AG08396 (cell line): ENCODE results near the gene PRDM1.
A peak's percentile ranks its signal among the peaks of the same experiment; 100 is the strongest.

Source experiments
- DNase-seq: peaks from one replicate; pipeline ENCODE4 v3.0.0; 2012; ENCODE audit warnings: low spot score, mixed read lengths

PRDM1 gene

DNA sequence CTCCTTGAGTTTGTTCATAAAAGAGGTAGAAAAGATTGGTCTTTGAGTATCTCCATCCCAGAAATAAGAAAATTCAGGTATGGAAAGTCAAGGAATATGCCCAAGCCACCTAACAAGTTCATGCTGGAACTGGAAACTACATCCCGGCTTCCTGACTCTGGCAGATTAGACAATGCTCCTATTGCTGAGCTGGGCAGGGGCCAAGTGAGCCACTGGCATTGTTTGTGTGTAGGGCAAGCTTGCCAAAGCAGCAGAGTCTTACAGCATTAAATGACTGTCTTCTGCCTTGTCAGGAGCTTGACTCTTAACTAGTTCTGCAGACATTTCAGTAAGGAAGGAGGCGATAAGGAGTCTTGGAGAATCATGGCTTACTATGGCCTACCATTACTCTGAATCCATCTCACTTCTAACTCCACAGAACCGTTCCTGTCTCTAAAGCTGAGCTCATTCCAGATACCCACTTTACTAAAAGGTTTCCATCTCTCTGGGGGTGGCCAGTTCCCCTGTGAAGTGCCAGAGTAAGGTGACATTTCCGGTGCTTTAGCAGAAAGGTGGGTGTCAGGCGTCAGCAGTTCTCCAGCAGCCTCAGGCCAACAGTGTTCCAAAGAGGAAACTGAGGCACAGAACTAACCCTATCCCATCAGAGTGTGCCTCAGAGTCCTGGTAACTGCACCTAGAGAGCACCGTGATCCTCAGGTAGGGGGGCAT, 30.1 kb downstream of the PRDM1 start:
- no peak for DNase-seq

DNA sequence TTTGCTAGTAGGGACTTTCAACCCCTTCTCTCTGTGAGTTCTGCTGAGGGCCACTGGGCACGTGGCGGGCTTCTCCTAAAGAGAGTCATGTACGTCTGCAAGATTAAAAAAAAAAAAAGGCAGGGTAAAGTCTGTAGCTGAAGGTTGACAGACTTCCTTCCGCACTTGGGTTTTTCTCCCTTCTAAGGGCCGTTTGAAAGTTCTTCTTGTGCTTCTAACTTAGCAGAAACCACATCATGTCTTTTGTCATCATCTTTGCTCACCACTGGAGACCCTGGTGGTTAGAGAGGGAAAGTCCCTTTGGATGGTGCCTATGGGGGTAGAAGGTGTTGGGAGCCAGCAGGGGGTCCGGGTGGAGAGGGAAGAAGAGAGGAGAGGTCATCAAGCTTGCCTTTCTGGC, 31.4 kb downstream of the PRDM1 start:
- DNase-seq = no peak

DNA sequence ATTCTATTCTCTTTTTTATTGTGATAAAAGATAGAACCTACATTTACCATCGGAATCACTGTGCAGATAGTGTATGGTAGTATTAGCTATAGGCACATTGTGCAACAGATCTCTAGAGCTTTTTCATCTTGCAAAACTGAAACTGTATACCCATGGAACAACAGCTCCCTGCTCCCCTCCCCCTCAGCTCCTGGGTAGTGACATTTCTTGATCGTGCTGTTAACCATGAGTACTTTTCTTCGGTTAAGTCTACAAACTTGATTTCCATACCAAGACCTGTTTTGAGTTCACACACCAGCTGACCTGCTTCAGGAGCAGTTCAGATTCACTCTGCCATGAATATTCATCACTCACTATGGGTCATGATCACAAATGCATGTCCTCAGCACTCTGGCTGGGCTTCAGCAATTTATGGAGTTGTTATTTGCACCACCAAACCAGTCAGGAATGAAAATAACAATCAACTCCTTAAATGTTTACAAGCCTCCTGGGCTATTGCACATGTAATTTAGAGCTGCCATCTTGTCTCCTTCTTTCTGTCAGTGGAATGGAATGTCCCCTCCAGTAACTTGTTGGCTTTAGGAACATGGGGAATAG, 32.8 kb downstream of the PRDM1 start:
- no peak for DNase-seq

DNA sequence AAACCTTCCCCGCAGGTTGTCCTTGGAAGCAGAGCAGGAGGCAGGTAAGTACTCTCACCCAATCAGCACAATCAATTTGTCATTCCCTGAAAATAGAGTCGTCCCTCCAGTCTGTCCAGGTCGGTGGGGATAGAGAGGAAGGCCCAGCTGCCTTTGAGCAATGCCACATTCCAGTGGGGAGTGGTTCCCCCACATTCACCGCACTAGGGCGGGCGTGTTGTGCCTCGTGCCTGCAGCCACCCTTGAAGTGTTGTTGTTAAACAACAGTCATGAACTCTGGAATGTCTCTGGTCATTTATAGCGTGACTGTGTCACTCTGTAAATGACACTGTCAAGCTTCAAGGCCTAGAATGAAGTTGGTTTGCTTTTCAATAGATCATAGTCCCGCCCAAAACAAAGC, 33.4 kb downstream of the PRDM1 start:
- no peak for DNase-seq

DNA sequence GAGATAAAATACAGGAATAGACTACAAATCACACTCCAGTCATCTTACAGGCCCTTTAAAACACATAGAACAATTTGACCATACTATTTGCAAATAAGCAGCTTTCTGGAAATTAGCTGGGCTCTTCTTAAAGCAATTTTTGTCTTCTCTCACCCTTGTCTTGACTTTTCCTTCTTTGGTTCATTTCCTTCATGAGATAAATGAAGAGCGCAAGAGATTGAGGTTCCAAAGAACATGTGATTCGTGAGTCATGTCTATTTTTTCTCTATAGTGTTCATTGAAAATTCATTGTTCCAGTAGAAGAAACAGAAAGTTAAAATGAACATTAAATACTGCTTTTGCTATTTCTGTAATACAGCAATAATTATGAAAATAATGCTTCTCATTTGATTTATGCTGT, 33.9 kb downstream of the PRDM1 start:
- no peak for DNase-seq

DNA sequence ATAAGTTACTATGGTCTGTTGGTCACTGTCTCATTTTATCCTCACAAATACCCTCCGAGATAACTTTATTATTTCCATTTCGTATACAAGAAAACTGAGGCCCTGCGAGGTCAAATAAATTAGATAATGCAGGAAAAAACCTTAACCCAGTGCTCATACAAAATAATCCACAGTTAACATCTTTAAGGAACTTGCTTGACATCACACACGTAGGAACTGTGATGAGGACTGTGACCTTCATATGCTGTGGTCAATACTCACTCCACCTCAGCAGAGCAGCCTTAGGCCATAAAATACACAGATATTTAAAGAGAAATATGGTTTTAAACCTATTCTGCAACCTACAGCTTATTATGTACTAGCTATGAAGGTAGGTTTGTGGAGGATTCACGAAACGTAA, 34.3 kb downstream of the PRDM1 start:
- DNase-seq = no peak

DNA sequence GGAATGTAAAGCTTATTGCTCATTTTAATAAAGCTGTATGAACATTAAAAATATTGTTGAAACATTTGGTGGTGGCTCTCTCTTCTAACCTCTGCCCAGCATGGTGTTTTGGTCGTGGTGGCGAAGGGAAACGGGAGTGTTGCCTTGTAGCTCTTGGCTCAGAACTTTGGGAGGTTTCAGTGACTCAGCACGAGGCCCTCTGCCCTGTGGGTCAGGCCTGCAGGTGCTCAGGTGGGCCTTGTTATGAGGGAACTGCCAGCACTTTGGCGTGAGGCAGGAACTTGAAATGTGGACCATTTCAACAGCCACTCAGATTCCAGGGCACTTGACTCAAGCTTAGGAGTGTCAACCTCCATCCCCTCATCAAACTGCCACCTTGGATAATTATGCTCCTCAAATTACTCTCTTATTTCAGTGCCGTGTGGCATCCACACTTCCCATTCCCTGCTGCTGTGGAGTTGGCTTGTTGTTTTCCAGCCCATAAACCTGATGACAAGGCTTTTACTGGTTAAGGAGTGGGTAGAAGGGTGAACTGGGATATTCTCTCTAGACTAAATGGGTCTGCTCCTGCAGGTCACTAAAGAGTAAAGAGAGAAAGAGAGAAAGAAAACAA, 36.3 kb downstream of the PRDM1 start:
- no peak for DNase-seq

DNA sequence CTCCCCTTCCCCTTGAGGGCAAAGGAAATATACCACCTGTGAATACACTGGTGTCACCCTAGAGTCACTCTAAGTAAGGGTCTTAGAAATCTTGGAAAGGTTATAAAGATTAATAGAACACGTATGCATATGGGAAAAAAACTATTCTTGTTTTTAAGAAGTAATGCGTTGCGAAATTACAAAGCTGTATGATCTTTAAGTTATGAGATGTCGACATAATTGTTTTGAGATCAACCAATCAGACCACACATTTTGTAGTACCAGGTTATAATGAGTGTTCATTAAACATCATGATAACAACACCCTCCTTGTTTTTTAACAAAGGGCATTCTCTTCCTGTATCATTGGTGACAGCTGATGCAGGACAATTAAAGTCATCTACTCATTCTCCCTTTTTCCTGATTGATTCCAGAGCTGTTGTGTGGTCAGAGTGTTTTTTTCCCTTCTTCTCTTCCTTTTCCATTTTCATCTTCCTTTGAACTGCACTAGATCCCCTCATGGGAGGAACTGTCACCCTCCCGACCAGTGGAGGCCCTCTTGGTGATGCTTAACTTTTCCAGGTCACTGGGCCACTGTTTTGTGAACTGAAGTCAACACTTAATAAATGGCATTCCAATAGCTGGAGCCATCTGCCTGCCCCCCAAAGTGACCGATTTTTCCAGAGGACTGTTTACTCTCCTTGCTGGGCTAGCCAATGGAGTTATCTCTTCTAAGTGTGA, 37.0 kb downstream of the PRDM1 start:
- no peak for DNase-seq

DNA sequence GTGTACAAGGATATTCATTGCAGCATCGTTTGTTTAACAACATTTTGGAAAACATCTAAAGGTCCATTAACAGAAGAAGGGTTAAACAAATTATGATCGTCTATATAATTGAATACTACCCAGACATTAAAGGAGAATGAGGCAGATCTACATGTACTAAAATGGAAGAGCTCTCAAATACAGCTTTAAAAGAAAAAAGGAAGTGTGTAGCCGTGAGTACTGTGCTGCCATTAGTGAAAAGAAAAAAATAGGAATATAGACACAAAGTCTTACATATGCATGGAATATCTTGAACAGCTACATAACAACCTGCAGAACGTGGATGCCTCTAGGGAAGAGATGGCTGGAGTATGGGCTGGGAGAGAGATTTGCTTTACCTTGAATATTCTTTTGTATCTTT, 37.9 kb downstream of the PRDM1 start:
- DNase-seq = no peak

DNA sequence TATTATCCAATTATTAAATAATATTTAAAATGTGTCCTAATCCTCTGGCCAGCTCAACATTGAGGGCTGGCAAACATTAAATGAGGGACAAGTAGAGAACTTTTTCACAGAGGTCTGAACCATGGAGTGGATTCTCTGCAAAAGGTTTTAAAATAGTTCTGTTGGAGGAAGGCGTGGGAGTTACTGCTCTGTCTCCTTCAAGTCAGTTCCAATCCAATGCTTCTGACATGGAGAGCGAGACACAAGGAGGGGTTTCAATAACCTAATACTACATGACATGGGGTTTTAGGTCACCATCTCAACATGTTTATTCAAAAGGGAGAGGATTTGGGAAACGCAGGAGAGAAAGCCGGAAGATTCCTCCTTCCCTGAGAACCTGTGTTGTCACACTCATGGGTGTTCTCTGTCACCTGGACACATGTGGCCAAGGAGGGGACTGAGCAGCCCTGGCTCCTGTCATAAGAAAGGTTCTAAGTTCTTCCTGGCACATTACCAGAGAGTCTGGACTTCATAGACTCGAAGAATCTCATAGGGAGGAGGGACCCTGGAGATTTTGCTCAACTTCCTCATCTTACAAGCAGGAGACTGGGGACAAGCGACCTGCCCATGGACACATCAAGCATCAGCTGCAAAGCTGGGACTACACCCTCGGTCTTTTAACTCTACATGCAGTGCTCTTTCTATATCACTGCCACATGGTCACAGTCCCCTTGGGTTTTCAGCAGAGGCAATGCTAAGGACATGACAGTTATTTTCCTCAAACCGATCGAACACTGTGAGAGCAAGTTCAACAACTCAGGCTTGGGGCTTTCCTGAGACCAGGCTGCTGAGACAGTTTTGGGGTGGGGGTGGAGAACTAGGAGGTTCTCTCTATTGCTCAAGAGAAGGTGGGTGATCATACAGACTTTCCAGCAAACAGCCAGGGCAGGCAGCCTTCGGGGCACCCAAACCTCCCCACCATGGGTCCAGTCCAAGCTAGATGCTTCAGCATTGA, 38.6 kb downstream of the PRDM1 start:
- no peak for DNase-seq

DNA sequence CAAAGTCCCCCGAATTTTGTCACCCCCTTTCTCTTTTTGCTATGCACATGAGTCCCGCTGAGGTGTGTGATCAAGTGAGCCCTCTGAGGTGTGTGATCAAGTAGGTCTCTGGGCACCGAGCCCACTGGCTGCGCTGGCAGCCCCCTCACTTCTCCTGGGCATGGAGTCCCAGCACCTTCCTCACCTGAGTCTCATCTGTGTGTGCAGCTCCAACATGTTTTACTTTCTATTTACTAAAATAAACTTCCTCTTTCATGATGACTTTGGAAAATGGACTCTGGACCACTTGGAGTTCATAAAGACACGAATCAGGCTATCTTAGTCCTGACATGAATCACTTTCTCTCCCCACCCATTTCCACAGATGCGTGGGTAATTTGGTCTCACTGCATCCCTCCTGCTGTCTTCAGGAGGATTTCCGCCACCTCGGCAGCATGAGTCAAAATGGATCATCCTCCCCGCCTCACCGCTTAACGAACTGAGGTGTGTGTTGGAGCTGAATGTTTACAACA, 39.8 kb downstream of the PRDM1 start:
- DNase-seq = no peak

DNA sequence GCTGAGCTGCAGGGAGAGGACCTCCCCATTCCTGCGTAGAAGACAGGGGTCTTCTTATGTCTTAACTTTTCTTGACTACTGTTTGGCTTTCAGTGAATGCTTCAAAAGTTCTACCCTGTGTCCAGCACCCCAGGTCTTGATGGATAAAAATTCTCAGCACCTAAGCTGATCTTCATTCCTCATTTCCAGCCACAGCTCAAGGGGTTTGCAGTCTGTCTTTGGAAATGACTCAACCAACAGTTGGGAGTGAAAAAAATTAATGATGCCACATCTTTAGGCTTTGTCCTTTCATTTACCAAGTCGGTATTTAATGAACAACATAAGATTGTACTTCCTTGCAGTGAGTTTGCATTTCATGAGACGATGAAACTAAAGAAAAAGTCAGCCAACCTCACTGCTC, 40.3 kb downstream of the PRDM1 start:
- no peak for DNase-seq

DNA sequence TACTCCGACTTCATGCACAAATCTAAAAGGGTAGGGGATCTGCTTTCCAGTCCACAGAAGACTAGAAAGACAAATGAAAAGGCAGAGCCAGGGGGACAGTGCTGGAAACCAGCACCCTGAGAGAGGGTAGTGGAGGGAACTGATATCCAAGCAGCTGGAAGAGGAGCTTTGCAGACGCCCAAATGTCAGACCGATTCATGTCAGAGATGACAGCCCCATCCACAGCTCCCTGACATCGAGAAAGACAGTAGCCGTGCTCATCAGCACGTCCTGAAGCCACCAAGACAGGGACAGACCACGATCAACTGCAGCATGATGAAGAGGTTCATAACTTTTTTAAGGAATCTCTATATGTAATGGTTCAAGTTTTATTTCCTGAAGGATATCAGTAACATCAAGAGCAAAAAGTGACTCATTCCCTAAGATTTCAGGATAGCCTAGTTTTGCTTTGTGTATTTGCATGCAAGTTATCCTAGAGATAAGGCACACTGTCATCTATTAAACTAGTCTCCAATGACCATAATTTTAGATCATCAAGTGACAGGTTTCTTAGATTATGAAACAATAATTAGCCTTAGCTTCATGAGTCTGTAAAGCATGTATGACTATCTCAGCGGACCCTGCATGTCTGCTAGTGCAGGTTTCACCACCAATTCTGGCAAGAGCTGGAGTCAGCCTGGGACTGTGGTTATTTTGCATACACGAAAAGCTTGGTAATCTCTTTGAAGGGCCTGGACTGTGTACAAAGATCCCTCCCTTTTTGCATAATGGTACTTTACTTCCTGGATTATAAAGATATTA, 43.0 kb downstream of the PRDM1 start:
- peak; percentile 71 for DNase-seq

DNA sequence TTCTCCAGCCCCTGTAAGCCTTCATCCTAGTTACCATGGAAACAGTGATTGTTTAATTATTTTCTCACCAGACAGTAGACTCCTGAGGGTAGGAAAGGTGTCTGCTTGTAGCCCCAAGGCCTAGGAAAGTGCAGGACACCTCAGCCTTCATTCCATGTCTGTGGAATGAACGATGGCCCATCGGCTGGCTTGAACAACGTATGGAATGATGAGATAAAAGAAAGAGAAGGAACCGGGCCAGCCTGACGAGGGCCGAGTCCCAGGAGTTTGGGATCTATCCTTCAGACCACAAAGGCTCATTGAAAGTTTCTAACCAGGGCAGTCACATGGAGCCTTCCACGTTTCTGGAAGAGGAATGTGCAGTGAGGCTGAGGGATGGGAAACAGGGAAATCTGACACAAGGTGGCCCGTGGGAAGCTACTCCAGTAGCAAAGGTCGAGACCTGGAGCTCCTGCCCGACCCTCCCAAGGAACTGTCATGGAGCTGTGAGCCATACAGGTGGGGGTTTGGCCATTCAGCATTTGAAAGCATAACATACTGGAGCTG, 46.1 kb downstream of the PRDM1 start:
- no peak for DNase-seq

DNA sequence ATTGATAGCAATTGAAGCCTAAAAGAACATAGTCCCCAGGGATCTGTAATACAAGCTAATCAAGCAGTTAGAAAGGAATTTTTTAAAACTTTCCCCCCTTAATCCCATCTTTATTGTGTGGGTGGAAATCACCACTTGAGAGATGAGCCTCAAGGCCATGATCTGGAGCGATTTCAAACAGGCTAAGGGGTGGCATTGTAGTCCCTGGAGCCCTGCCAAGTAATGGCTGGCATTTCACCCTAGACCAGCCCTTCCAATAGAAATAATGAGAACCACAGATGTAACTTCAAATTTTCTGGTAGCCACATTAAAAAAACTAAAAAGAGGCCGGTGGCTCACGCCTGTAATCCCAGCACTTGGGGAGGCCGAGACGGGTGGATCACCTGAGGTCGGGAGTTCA, 46.9 kb downstream of the PRDM1 start:
- no peak for DNase-seq

DNA sequence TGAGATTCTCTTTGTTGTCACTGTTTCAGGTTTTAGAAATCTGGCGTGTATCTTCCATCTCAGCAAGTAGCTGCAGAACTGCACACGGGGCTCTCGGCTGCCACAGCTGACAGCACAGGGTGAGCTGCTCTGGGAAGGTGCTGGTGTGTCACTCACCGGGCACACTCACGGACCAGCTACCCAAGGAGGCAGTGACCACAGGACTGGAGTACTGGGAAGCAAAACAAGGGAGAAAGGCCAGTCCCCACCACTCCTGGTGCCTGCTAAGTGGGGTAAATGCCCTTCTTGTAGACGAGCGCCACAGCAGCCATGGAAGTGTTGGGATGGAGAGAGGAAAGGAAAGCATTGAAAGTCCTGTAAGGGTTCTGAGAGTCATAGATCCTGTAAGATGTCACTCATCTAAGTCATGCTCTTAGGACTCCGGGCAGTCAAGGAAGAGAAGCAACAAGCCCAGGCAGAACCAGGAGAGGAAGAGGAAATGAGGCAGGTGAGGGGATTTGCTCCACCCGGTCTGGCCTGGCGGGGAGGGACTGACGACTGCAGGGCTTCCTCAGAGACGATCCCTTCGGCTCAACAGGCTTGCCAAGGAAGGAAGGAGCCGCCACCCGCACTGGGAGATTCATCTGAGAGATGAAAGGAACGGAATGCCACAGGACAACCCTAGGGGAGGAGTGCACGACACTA, 48.1 kb downstream of the PRDM1 start:
- no peak for DNase-seq

DNA sequence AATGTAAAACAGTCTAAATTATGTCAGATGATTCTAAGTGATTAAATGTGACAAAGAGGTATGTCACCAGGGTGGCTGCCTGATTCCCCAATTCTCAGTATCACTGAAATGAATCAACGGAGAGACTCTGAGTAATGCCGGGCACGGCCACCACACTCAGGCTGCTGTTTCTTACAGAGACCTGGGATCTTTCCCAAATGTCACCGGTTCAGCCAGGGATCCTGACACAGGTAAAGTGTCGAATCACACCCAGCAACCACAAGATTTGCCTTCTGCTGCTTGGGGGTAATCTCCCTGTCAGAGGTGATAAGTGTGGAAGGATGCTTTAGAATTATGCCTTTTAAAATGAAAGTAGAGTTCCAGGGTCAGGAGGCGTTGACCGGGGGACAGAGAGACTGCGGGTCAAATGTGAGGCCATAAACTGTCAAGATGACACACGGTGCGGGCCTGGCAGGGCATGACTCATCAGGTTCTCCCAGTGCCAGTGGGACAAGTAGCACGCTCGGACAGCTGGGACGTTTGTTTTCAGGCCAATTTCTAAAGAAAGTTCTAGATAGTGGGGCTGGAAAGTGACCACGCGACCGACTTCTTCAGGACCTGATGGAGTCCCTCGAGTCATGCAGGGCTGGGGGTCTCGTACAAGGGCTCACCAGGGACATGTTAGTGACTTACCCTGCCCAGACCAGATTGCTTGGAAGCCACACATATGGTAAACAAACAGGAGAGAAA, 48.9 kb downstream of the PRDM1 start:
- DNase-seq = no peak

DNA sequence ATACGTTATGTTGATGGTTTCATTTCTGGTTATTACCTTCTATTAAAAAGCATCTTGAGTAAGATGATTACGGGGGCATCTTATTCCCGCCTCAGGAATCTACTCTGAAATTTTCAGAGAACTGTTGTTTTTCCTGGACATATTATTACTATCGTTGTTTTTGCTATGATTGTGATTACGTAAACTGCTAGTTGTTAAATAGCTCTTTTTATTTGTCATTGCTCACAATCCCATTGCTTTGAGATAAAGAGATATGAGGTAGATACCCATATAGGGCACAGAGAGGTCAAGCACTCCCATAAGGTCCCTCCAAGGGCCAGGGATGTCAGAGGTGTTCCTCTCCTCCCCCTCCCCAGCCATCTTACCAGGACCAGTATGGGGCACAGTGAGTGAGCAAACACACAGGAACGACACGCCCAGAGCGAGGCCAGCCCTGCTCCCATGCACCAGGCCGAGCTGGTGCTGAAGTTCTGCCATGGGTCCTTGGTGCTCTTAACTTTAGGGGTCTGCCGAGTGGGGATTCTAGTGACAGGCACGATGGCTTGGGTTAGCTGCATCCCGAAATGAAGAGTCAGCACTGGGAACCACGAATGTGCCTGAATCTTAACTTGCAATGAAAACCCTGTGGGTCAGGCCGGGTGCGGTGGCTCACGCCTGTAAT, 49.9 kb downstream of the PRDM1 start:
- DNase-seq = no peak

DNA sequence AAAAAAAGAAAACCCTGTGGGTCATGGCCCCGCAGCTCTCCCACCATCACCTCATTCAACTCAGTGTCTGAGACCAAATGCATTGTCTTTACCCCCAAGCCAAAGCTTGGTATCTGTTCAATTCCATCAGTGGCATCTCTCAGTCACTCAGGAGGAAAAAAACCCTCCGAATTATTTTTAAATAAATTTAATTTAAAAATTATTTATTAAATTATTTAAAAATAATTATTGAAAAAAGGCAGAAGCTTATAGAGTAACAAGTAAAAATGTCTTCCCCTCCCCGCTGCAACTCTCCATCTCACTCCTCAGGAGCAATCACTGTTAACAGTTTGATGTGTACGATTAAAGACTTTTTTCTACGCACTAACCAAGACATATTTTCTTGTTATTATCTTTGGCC, 50.7 kb downstream of the PRDM1 start:
- no peak for DNase-seq
